ENCODE data around the gene APH1A. TPM values are rescaled to one million over a fixed set of nuclear protein-coding genes. Genes with fewer than 3 reads are reported as not detected.

APH1A gene
- total and polyA plus RNA-seq, 9 of the 15 experiments (the other 6 are each of a cell fraction or from before 2014, with no cell fraction given) = 5.6 to 123 (median 77.0) TPM

DNA sequence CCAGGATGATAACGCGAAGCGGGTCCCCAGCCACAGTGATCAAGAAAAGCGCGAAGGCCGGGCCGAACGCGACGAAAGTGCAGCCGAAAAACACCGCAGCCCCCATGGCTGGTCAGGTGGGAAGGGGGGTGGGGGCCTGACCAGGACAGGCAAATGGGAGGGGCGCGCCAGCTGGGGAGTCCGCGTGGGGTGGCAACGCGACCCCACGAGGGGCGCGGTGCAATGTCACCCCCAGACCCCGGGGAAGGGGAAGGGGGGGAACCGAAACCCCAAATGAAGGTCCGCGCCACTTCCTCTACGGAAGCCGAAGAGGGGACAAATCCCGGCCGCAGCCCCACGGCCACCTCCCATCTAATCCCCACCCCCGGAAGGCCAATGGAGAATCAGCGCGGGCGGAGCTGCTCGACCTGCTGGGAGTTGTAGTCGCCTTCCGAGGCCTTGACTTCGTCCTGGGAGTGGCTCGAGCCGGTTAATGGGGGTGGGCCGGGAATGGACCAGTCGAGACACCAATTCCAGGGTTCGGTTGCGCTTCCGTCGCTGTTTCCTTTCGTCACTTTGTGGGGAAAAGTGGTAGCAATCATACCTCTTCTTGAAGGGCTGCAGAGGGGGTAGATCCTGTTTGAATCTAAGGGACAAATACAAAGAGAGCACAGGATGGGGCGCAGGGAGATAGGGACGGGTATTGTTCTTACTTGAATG is at the start of gene APH1A (continued):
- TF ChIP-seq ZNF740 (CRISPR knock-in tag; IDR thresholded peaks at IDR 0.05) (peak; percentile 83), ZNF740 (tag; IDR thresholded peaks at IDR 0.05) (peak in 1 of 2 experiments; percentile 86; a peak in 2 of 4 replicates), ZNF384 (IDR thresholded peaks at IDR 0.05; ENCODE audit: low read depth, low read length) (0 out of 2 replicates have a peak, but pooled peaks have one; percentile 15), NFE2L1 (tag; IDR thresholded peaks at IDR 0.05; ENCODE audit: borderline replicate concordance, low read depth) (no peak), ZNF232 (CRISPR knock-in tag; IDR thresholded peaks at IDR 0.05) (no peak), ZNF184 (CRISPR knock-in tag; IDR thresholded peaks at IDR 0.05) (no peak), CTBP1 (IDR thresholded peaks at IDR 0.05; ENCODE audit: borderline replicate concordance) (0 out of 2 replicates have a peak, but pooled peaks have one; percentile 46), ESRRB (CRISPR knock-in tag; IDR thresholded peaks at IDR 0.05; ENCODE audit: borderline replicate concordance) (no peak), ETS1 (conservative IDR thresholded peaks at IDR 0.05; ENCODE audit: control insufficient read depth, low read depth, low read length) (peak; percentile 92), TFE3 (CRISPR knock-in tag; IDR thresholded peaks at IDR 0.05) (no peak), TAF1 (IDR thresholded peaks at IDR 0.05; ENCODE audit: control insufficient read depth, extremely low read depth, insufficient read depth, low read length, severe bottlenecking) (peak; percentile 46), ZNF324 (CRISPR knock-in tag; IDR thresholded peaks at IDR 0.05) (no peak), SMAD1 (IDR thresholded peaks at IDR 0.05; ENCODE audit: low read depth, low read length, partially characterized antibody) (no peak), PBX2 (CRISPR knock-in tag; IDR thresholded peaks at IDR 0.05; ENCODE audit: low read depth) (no peak), PBX2 (tag; conservative IDR thresholded peaks at IDR 0.05; ENCODE audit: low read depth) (no peak), HDAC2 (IDR thresholded peaks at IDR 0.05) (0 out of 2 replicates have a peak, but pooled peaks have one; percentile 47), HDGF (IDR thresholded peaks at IDR 0.05) (no peak), HOXB6 (CRISPR knock-in tag; IDR thresholded peaks at IDR 0.05; ENCODE audit: borderline replicate concordance) (no peak), COPS2 (conservative IDR thresholded peaks at IDR 0.05) (no peak)
- TF ChIP-seq, protein P1, sequence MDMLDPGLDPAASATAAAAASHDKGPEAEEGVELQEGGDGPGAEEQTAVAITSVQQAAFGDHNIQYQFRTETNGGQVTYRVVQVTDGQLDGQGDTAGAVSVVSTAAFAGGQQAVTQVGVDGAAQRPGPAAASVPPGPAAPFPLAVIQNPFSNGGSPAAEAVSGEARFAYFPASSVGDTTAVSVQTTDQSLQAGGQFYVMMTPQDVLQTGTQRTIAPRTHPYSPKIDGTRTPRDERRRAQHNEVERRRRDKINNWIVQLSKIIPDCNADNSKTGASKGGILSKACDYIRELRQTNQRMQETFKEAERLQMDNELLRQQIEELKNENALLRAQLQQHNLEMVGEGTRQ (CRISPR knock-in tag; IDR thresholded peaks at IDR 0.05) = peak; percentile 39; the same call in 1 of the 2 replicates

Measured in K562 (cell line).